GM19025 (cell line): ENCODE results near the gene NXPH4.
A peak's percentile ranks its signal among the peaks of the same experiment; 100 is the strongest.

ENCODE experiments used
- ATAC-seq: cut with Tn5 transposase; IDR thresholded peaks from one replicate; pipeline ENCODE4 v1.9.1; 2021; ENCODE audit warnings: mild to moderate bottlenecking, low read depth, moderate library complexity; ENCODE audit not compliant: unreplicated experiment

Gene NXPH4

DNA sequence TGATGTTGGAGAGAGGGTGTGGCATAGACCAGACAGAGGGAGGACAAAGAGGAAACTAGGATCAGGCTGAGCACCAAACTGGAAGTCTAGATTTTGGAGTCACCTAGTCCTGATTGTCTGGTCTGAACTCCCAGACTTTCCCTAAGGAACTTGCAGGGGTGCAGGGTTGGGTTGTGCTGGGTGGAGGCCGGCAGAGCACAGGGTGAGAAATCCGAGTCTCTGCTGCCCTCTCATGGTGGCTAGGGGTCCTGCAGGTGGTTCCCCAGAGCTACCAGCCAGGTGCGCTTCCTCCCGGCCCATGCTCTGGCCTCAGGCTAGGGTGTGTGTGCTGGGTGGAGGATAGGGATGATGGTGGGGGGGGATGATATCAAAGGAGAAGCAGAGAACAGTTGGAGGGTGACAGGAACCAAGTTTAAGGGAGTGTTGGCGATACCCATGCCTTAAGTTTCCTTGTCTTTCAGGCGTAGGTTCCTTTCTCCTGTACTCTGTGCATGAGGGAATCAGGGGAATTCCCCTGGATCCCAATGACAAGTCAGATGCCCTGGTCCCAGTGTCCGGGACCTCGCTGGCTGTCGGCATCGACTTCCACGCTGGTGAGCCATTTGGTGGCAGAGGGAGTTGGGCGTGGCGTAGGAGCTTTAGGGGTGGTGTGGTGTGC, 33.5 kb upstream of the NXPH4 start:
- peak; percentile 87 for ATAC-seq

DNA sequence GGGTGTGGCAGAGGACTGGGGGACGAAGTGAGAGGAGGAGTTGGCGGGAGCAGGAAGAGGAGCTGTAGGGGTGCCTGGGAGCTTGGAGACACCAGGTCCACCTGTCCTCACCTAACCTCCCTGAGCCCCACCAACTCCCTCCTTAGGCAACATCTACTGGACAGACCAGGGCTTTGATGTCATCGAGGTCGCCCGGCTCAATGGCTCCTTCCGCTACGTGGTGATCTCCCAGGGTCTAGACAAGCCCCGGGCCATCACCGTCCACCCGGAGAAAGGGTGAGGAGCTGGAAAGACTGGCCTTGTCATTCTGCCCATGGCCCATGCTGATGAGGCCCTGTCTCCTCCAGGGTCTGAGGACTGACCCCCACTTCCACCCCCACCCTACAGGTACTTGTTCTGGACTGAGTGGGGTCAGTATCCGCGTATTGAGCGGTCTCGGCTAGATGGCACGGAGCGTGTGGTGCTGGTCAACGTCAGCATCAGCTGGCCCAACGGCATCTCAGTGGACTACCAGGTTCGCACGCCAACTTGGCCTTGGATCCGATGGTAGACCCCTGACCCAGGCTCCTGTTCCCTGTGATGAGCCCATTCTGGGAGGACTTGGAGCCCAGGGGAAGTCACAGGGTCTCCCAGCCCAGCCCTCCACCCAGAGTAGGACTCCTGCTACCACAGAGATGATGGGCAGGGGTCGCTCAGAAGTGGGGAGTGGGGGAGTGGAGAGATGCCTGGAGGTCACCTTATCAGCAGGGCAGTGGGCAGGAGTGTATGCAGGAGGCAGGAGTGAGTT, 32.5 kb upstream of the NXPH4 start:
- ATAC-seq = no peak

DNA sequence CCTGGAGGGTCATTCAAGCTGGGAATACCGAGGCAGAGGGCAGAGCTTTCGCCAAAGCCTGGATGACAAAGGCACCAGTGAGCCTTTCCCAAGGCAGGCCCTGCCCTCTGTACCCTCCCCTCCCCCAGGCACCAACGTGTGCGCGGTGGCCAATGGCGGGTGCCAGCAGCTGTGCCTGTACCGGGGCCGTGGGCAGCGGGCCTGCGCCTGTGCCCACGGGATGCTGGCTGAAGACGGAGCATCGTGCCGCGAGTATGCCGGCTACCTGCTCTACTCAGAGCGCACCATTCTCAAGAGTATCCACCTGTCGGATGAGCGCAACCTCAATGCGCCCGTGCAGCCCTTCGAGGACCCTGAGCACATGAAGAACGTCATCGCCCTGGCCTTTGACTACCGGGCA, 31.2 kb upstream of the NXPH4 start:
- no peak for ATAC-seq

DNA sequence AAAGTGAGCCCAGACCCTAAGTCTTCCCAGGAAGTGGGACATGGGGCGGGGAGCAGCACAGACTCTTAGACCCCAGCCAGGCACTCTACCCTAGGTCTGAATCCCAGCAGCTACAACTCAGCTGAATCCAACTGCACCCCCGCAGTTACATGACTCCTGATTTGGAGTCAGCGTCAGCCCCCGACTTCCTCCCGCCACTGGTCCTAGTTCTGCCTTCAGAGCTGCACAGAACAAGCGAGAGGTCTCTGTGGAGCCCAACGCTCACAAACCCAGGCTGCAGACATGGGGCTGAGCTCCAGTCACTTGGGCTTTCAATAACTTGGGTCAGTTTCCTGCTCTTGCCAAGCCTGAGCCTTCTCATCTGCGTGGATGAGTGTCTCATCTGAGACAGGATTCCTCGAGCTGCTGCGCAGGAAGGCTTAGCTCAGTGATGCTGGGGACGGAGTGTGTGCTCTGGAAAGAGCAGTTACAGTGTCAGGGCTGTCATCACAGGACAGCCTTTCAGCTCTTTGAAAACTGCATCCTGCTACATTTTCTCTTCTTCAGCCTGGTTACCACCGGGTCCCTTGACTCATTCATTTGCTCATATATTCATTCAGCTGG, 30.6 kb upstream of the NXPH4 start:
- no peak for ATAC-seq

DNA sequence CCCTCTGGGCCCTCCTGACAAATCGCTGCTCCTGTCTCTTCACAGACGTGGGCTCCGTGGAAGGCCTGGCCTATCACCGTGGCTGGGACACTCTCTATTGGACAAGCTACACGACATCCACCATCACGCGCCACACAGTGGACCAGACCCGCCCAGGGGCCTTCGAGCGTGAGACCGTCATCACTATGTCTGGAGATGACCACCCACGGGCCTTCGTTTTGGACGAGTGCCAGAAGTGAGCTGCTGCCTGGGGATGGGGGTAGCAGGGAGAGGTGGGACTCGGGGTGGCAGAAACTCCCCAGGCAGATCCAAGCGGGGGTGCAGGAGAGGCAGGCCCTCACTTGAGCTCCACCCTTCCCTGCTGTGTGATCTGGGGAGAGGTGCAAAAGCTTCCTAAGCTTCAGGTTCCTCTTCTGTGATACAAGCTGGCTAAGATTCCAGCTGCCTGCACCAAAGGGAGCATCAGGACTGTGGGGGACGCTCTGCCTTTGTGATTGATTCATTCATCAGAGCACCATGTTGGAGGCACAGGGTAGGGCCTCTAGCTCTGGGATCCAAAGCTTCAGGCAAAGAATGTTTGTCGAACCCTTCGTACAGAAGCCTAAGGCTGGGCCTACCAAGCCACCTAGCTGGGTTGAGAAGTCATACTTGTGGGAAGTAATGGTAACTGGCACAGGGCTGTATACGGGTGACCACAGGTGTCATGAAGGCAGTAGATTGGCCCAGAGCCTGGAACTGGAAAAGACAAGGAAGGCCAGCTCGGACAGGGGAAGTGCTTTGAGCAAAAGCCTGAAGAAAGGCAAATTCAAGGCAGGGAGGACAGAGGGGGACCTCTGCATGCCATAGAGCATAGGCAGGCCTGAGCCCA, 29.1 kb upstream of the NXPH4 start:
- ATAC-seq = no peak

DNA sequence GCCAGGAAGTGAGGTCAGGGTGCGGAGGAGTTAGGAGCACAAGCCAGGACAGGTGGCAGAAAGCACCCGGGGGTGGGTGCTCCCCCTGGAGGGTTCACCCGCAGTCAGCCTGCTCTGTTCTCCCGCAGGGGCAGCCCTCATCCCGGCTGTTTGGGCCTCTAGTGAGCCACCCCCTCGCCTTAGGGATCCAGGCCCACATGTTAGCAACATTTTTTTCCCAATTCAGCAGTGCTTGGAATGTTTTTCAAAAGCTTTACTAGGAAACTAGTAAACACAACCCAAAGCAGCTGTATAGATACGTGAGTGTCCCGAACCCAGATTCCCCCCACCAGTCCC, 28.5 kb upstream of the NXPH4 start:
- ATAC-seq = no peak

DNA sequence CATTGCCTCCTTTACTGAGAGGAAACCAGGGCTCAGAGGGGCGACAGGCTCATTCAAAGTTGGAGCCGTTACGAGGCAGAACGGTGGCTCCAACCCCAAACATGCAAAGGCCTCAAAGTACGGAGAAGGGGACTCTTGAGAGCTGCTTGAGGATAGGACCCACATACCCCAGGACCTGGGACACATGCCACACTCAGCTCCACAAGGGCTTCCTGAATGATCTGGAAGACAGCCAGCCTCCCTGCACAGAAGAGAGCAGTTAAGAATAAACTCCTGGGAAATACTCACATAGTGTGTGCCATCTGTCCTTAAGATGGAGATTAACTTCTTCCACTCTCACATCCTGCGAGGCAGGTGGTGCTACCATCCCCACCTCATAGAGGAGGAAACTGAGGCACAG, 26.6 kb upstream of the NXPH4 start:
- no peak for ATAC-seq

DNA sequence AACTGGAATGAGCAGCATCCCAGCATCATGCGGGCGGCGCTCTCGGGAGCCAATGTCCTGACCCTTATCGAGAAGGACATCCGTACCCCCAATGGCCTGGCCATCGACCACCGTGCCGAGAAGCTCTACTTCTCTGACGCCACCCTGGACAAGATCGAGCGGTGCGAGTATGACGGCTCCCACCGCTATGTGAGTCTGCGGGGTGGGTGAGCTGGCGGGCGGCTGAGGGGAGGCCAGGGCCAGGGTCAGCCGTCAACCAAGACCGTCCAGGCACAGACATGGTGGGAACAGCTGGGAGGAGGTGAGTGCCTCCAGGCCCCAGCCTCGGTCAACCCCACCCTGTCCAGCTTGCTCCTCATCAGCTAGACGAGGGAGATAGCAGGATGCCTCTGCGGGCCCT, 25.8 kb upstream of the NXPH4 start:
- ATAC-seq = no peak

DNA sequence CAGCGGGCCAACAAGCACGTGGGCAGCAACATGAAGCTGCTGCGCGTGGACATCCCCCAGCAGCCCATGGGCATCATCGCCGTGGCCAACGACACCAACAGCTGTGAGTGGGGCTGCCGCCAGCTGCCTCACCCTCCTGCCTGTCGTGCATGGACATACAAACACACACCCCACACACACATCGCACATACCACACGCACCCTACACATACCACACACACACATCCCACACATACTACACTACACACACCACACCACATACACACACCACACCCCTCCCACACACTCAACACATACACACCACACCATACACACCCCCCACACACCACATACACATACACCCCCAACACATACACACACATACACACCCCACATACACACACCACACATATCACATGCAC, 25.2 kb upstream of the NXPH4 start:
- no peak for ATAC-seq

DNA sequence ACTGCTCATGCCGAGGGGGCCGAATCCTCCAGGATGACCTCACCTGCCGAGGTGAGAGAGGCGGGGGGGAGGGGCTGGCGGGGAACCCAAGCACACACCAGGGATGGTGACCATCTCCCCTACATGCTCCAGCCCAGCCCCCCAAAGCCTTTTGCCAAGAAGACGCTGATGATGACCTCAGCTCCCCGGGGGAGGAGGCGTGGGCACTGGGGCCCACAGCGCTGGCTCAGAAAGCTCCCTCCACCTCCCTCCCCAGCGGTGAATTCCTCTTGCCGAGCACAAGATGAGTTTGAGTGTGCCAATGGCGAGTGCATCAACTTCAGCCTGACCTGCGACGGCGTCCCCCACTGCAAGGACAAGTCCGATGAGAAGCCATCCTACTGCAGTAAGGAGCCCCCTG, 23.7 kb upstream of the NXPH4 start:
- no peak for ATAC-seq

DNA sequence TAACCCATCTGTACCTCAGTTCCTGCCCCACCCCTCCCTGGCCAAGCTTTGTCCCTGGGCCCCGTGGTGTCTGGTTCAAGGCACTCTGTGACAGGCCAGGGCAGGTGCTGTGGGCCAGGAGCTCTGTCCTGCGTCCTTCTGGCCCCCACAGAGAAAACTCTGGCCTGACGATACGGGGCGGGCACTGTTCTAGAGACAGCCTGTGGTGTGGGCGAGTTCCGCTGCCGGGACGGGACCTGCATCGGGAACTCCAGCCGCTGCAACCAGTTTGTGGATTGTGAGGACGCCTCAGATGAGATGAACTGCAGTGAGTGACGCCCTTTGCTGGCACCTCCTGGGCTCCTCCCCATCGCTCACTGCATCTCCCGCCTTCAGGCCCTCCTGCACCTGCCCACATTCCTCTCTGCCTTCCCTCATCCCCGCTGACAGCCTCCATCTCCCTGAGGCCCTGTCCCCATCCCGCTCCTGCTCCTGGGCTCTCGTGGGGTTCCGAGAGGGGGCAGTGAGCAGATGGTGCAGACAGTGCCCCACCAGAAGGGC, 22.8 kb upstream of the NXPH4 start:
- ATAC-seq = no peak

DNA sequence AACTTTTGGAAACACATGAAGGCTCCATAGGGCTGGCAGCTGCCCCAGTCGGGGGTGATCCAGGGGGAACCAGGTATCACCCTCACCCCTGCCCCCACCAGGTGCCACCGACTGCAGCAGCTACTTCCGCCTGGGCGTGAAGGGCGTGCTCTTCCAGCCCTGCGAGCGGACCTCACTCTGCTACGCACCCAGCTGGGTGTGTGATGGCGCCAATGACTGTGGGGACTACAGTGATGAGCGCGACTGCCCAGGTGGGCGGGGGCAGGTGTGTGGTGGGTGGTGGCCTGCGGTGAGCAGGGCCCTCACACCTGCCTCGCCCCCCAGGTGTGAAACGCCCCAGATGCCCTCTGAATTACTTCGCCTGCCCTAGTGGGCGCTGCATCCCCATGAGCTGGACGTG, 22.3 kb upstream of the NXPH4 start:
- ATAC-seq = no peak

DNA sequence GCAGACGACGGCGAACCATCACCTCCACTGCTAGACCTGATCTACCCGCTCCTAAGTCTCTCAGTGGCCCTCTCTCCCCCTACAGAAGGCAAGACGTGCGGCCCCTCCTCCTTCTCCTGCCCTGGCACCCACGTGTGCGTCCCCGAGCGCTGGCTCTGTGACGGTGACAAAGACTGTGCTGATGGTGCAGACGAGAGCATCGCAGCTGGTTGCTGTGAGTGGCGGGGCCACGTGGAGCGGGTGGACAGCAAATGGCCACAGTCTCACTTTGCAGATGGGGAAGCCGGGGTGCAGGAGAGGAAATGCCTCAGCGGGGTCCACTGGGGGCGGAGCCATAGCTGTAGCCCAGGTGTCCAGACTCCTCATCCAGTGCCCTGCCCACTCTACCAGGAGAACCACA, 21.4 kb upstream of the NXPH4 start:
- ATAC-seq = no peak

DNA sequence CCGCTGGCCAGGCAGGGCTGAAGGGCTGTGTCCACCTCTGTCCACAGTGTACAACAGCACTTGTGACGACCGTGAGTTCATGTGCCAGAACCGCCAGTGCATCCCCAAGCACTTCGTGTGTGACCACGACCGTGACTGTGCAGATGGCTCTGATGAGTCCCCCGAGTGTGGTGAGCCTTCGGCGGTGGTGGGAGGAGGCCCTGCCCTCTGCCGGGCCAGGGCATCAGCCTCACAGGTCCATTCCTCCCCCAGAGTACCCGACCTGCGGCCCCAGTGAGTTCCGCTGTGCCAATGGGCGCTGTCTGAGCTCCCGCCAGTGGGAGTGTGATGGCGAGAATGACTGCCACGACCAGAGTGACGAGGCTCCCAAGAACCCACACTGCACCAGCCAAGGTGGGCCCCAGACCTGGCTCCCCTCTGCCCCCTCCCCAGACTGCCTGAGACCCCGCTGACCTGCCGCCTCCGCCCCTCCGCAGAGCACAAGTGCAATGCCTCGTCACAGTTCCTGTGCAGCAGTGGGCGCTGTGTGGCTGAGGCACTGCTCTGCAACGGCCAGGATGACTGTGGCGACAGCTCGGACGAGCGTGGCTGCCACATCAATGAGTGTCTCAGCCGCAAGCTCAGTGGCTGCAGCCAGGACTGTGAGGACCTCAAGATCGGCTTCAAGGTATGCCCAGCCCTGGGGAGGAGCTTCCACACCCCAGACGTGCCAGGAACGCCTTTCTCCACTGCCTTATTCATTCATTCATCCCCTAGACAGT, 20.8 kb upstream of the NXPH4 start:
- no peak for ATAC-seq

DNA sequence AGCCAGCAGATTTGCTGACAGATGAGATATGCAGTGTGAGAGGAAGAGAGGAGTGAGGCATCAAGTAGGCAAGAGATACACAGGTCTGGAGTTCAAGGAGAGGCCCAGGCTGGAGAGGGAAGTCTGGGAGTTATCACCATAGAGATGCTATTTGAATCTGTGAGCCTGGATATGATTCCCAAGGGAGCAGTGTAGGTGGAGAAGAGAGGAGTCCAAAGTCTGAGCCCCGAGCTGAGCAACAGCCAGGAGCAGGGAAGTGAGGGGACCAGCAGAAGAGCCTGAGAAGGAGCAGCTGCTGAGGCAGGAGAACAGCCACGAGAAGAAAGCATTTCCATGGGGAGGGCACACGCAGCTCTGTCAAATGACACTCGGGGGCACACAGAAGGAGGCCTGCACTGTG, 20.2 kb upstream of the NXPH4 start:
- no peak for ATAC-seq

DNA sequence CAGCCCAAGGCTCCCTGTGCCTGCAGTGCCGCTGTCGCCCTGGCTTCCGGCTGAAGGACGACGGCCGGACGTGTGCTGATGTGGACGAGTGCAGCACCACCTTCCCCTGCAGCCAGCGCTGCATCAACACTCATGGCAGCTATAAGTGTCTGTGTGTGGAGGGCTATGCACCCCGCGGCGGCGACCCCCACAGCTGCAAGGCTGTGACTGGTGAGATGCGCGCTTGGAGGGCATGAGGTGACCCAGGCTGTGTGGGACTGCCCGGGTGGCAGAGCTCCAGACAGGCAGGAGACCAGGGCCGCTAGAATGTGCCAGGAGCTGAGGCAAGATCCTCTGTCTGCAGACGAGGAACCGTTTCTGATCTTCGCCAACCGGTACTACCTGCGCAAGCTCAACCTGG, 19.6 kb upstream of the NXPH4 start:
- ATAC-seq = no peak

DNA sequence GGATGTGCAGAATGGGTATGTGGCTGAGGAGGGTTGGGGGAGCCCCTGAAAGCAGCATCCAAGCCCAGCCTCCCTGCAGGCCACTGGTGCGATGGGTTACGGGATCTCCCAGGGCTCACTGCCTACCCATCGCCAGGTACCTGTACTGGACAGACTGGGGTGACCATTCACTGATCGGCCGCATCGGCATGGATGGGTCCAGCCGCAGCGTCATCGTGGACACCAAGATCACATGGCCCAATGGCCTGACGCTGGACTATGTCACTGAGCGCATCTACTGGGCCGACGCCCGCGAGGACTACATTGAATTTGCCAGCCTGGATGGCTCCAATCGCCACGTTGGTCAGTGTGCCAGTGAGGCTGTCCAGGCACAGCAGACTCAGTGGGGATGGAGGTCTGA, 18.3 kb upstream of the NXPH4 start:
- no peak for ATAC-seq

DNA sequence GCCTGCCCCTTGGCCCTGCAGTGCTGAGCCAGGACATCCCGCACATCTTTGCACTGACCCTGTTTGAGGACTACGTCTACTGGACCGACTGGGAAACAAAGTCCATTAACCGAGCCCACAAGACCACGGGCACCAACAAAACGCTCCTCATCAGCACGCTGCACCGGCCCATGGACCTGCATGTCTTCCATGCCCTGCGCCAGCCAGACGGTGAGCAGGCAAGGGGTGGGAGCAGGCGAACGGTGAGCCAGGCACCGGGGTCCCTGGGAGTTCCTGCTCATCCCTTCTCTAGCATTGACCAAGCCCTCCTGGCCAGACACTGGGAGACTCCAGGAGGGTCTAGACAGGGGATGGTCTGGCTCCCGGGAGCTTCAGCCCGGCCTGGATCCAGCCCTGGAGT, 17.4 kb upstream of the NXPH4 start:
- no peak for ATAC-seq

DNA sequence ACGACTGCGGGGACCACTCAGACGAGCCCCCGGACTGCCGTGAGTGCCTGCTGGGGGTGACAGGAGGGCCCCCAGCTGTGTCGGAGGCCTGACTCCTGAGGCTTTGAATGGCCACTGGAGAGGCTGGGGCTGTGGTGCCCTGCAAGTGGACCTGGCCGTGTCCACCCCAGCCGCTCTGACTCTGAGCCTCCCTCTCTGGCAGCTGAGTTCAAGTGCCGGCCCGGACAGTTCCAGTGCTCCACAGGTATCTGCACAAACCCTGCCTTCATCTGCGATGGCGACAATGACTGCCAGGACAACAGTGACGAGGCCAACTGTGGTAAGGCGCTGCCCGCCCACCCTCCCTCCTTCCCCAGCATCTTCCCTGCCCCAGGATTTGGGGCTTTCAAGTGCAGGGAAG, 16.1 kb upstream of the NXPH4 start:
- ATAC-seq = no peak

DNA sequence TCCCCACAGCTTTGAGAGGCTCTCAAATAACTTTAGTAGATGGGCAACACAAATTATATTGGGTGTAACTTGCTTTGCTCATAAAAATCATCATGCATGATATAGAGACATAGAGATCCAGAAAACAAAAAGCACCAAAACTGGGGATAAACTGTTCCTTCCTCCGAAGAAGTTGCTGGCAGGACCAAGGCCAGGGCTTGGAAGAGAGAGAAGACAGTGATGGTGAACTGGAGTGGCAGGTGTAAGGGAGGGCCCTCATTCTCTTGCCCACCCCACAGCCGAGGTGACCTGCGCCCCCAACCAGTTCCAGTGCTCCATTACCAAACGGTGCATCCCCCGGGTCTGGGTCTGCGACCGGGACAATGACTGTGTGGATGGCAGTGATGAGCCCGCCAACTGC, 15.4 kb upstream of the NXPH4 start:
- ATAC-seq = no peak
